Dendritic cell treated with granulocyte-macrophage colony-stimulating factor and Interleukin-4, amounts not matched to agents 40 ng/mL and 50 ng/mL, for 4 days (primary cell): ENCODE data around the gene APOA1.

Experiments used
- H3K27ac Mint-ChIP-seq: one replicate; pipeline ENCODE4 v1.8.0; 2022; ENCODE audit warnings: mild to moderate bottlenecking, mixed read lengths
- H3K27me3 Mint-ChIP-seq: one replicate; pipeline ENCODE4 v1.8.0; 2022; ENCODE audit warnings: mild to moderate bottlenecking, mixed read lengths
- H3K36me3 Mint-ChIP-seq: one replicate; pipeline ENCODE4 v1.8.0; 2022; ENCODE audit warnings: low read depth, mixed read lengths
- H3K4me1 Mint-ChIP-seq: one replicate; pipeline ENCODE4 v1.8.0; 2022; ENCODE audit warnings: low read depth, mixed read lengths
- H3K4me3 Mint-ChIP-seq: one replicate; pipeline ENCODE4 v1.8.0; 2022; ENCODE audit warnings: mild to moderate bottlenecking, moderate library complexity, mixed read lengths
- H3K9me3 Mint-ChIP-seq: one replicate; pipeline ENCODE4 v1.8.0; 2022; ENCODE audit warnings: mixed read lengths
- intact Hi-C: fragments of 100-400 bp; cut with micrococcal nuclease; formaldehyde crosslinking; loops from one replicate; pipeline ENCODE4 v1.15.0; 2022

APOA1 gene

DNA sequence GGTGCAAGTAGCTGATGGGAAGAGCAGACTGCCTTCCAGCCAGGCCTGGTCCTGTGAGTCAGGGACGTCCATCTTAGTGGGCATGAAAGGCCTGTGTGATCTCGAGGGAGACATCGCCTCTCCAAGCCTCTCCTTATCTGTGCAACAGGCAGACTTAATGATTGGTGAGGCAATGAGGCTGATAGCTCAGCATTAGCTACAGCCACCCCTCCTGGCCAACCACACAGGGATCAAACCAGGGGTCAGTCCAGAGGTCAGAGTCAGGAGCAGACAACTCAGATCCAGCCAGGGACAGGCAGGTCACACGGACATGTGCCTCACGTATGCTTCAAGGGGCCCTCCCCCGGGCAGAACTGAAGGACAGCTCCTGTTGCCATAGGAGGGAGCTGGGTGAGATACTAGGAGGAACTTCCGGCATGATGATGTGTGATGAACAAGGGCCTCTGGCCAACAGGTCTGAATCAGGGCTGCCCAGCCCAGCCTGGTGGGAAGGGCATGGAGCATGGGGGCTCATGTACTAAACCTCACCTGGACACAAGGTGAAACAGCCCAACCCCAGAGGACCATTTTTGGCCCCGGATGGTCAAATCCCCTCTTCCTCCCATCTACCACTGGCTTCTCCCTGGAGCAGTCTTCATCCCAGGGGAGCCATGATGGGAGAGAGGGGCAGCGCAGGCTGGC, 10.5 kb downstream of the APOA1 start:
- Mint-ChIP-seq H3K27ac (no peak overlapping the region), H3K36me3 (no peaks in the 10 kb centered on the region), H3K4me1 (no peaks in the 10 kb centered on the region), H3K4me3 (no peak overlapping the region), H3K9me3 (no peaks in the 10 kb centered on the region), H3K27me3 (no peaks in the 10 kb centered on the region)
- intact Hi-C loops = no loop called here

- Mint-ChIP-seq H3K4me1 (no peaks in the 10 kb centered on the region), H3K4me3 (no peak overlapping the region), H3K9me3 (no peaks in the 10 kb centered on the region), H3K27me3 (no peaks in the 10 kb centered on the region), H3K36me3 (no peaks in the 10 kb centered on the region), H3K27ac (no peak overlapping the region)
- intact Hi-C loops = no loop called here
Measured at GRCh38 chr11:116825854-116826750, 11.3 kb downstream of the APOA1 start.

GRCh38 chr11:116825434-116825833, 12.0 kb downstream of the APOA1 start:
- no peaks in the 10 kb centered on the region for H3K36me3 Mint-ChIP-seq
- H3K27me3 Mint-ChIP-seq = no peaks in the 10 kb centered on the region
- H3K4me3 Mint-ChIP-seq = no peak overlapping the region
- H3K9me3 Mint-ChIP-seq = no peaks in the 10 kb centered on the region
- no peak overlapping the region for H3K27ac Mint-ChIP-seq
- no peaks in the 10 kb centered on the region for H3K4me1 Mint-ChIP-seq
- intact Hi-C loops = no loop called here

GRCh38 chr11:116823031-116823843, 14.2 kb downstream of the APOA1 start, which contains the start of gene APOA4:
APOA4 (minus strand) TSS chr11:116823304; CDS start chr11:116823191, 113 bp downstream.
- no peak within 1 kb of the TSS for H3K4me3 Mint-ChIP-seq
- no peaks in the 10 kb centered on the region for H3K27me3 Mint-ChIP-seq
- H3K36me3 Mint-ChIP-seq = no peaks in the 10 kb centered on the region
- no peaks in the 10 kb centered on the region for H3K9me3 Mint-ChIP-seq
- H3K27ac Mint-ChIP-seq = no peak within 1 kb of the TSS
- H3K4me1 Mint-ChIP-seq = no peaks in the 10 kb centered on the region
- intact Hi-C loops = no loop called here

GRCh38 chr11:116822575-116822974, 14.8 kb downstream of the APOA1 start:
- Mint-ChIP-seq H3K9me3 (no peaks in the 10 kb centered on the region), H3K27me3 (no peaks in the 10 kb centered on the region), H3K4me1 (no peaks in the 10 kb centered on the region), H3K4me3 (no peak overlapping the region), H3K36me3 (no peaks in the 10 kb centered on the region), H3K27ac (no peak overlapping the region)
- intact Hi-C loops = no loop called here

- intact Hi-C loops = no loop called here
- Mint-ChIP-seq H3K9me3 (no peaks in the 10 kb centered on the region), H3K27ac (no peak overlapping the region), H3K4me3 (no peak overlapping the region), H3K4me1 (no peaks in the 10 kb centered on the region), H3K27me3 (no peaks in the 10 kb centered on the region), H3K36me3 (no peaks in the 10 kb centered on the region)
Measured at GRCh38 chr11:116821050-116821918, 16.1 kb downstream of the APOA1 start.

DNA sequence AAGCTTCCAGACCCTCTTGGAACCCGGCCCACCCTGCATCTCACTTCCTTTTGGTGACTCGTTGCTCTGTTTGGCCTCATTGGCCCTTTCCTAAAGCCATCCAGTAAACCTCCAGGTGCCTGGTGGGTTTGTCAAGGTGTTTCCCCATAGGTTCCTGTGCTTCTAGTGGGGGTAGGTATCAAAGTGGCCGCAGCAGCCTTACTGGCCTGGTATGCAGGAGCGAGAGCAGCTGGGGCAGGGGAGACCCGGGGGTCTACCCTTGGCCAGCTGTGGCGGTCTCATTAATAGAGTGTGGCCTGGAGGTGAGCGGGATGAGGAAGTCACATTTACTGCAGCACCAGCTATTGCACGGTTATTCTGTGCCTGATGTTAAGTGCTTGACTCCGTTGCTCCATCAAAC, 18.4 kb downstream of the APOA1 start:
- Mint-ChIP-seq H3K9me3 (no peaks in the 10 kb centered on the region), H3K4me3 (no peak overlapping the region), H3K27me3 (no peaks in the 10 kb centered on the region), H3K27ac (no peak overlapping the region), H3K36me3 (no peaks in the 10 kb centered on the region), H3K4me1 (peaks cover 6% of the 10 kb centered on the region)
- intact Hi-C loops = no loop called here

- H3K36me3 Mint-ChIP-seq = no peaks in the 10 kb centered on the region
- intact Hi-C loops = no loop called here
- H3K27ac Mint-ChIP-seq = no peak overlapping the region
- H3K4me1 Mint-ChIP-seq = peaks cover 6% of the 10 kb centered on the region
- H3K4me3 Mint-ChIP-seq = no peak overlapping the region
- no peaks in the 10 kb centered on the region for H3K27me3 Mint-ChIP-seq
- no peaks in the 10 kb centered on the region for H3K9me3 Mint-ChIP-seq
Measured at GRCh38 chr11:116814502-116814901, 22.9 kb downstream of the APOA1 start.

DNA sequence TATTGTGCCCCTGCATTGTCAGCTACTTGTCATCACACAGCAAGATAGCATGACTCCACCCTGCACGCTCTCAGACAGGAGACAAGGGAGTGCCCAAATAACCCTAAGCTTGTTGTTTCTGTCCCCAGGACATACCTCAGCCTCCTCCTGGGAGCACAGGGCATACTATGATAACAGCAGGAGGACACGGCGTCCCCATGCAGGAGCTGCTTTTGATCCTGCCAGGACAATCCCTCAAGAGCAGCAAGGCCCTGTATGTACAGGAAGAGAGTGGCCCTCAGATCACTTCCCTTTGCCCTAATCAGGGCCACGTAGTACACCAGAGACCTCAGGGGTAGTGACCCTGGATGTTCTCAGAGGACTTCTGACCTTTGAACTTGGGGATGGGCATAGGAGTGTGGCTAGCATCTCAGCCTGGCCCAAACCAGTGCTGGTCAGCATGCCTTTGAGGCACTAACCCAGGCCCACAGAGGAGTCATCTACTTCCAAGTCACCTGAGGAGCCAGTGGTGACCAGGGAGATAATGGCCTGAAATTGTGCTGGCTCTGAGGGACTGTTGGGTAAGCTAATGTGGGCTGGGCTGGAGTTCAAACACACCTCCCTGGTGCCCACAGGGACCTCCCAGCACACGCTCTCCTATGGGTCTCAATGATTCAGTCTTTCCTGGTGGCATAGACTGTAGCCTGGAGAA, 23.5 kb downstream of the APOA1 start:
- no peak overlapping the region for H3K4me3 Mint-ChIP-seq
- H3K36me3 Mint-ChIP-seq = no peaks in the 10 kb centered on the region
- no peak overlapping the region for H3K27ac Mint-ChIP-seq
- H3K9me3 Mint-ChIP-seq = no peaks in the 10 kb centered on the region
- H3K4me1 Mint-ChIP-seq = peaks cover 6% of the 10 kb centered on the region
- no peaks in the 10 kb centered on the region for H3K27me3 Mint-ChIP-seq
- intact Hi-C loops = no loop called here

DNA sequence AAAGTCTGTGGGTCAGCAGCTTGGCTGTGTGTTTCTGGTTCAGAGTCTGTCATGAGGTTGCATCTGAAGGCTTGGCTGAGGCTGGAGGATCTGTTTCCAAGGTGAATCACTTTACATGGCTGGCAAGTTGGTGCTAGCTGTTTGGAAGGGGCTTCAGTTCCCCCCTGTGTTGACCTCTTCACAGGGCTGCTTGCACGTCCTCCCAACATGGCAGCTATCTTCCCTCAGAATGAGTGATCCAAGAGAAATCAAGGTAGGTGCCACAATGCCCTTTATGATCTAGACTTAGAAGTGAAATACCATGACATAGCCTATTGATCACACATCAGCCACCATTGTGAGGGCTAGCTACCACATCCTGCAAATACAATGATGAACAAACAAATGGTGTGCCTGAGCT, 24.3 kb downstream of the APOA1 start:
- H3K9me3 Mint-ChIP-seq = no peaks in the 10 kb centered on the region
- H3K27me3 Mint-ChIP-seq = no peaks in the 10 kb centered on the region

GRCh38 chr11:116812109-116812508, 25.3 kb downstream of the APOA1 start:
- H3K9me3 Mint-ChIP-seq = no peaks in the 10 kb centered on the region
- no peak overlapping the region for H3K4me3 Mint-ChIP-seq
- intact Hi-C loops = no loop called here
- no peaks in the 10 kb centered on the region for H3K27me3 Mint-ChIP-seq
- H3K4me1 Mint-ChIP-seq = peaks cover 6% of the 10 kb centered on the region
- no peak overlapping the region for H3K27ac Mint-ChIP-seq
- no peaks in the 10 kb centered on the region for H3K36me3 Mint-ChIP-seq

More for the DNA sequence above, 24.3 kb downstream of the APOA1 start:
- H3K4me1 Mint-ChIP-seq = peaks cover 6% of the 10 kb centered on the region
- no peak overlapping the region for H3K27ac Mint-ChIP-seq
- H3K4me3 Mint-ChIP-seq = no peak overlapping the region
- no peaks in the 10 kb centered on the region for H3K36me3 Mint-ChIP-seq
- intact Hi-C loops = no loop called here

DNA sequence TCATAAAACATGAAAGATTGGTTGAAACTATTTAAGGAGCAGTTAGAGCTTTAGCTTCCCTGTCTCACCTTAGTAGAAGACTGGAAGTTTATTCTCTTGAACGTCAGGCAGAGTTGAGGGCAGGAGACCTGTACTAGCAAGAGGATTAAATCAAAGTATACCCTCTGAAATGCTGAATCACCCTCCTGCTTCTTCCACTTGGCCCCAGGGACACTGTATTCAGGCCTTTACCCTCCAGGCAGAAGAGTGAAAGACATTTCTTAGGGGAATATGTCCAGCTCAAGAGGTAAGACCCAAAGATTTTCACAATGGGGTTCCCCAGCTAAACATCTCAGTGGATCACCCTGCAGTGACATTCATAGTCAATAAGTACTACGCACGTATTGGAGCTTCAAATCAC, 26.2 kb downstream of the APOA1 start:
- H3K36me3 Mint-ChIP-seq = no peaks in the 10 kb centered on the region
- H3K9me3 Mint-ChIP-seq = no peaks in the 10 kb centered on the region
- no peak overlapping the region for H3K4me3 Mint-ChIP-seq
- H3K27ac Mint-ChIP-seq = no peak overlapping the region
- intact Hi-C loops = no loop called here
- no peaks in the 10 kb centered on the region for H3K27me3 Mint-ChIP-seq
- H3K4me1 Mint-ChIP-seq = peaks cover 6% of the 10 kb centered on the region
